A673 (cell line): ENCODE results near the gene ACO1. TPM values are rescaled to one million over a fixed set of nuclear protein-coding genes. Genes with fewer than 3 reads are reported as not detected.

Source experiments
- BruUV-seq: library from RNA; stranded (reverse); fragments of 400-500 nt; replicated peaks from 2 replicates; lab custom pipeline; 2021; lab: Mats Ljungman, UMichigan
- CTCF ChIA-PET: fragments of 300-600 bp; sonication (Branson Sonifier 250); formaldehyde crosslinking; loops from one replicate; lab custom pipeline; 2022; ENCODE audit warnings: antibody characterized with exemption; lab: Charles Lee
- POLR2A ChIA-PET: fragments of 300-600 bp; sonication (Branson Sonifier 250); formaldehyde crosslinking; loops from one replicate; lab custom pipeline; 2022; ENCODE audit warnings: antibody characterized with exemption; ENCODE audit not compliant: low non-redundant PET; lab: Charles Lee
- DNase-seq: peaks from one replicate; pipeline ENCODE4 v3.0.0-alpha.2; 2015; ENCODE audit warnings: low spot score
- H3K27ac ChIP-seq: fragments of 200-600 bp; sonication (generic); 2 replicates; pipeline ENCODE4 v1.5.1; 2016; ENCODE audit warnings: mixed run types, low read depth, mild to moderate bottlenecking, mixed read lengths, antibody characterized with exemption, low read length; ENCODE audit not compliant: poor library complexity, severe bottlenecking
- H3K27me3 ChIP-seq: fragments of 200-600 bp; sonication (generic); replicated peaks from 2 replicates; pipeline ENCODE4 v1.6.1; 2017; ENCODE audit warnings: mixed run types, low read depth, mild to moderate bottlenecking, mixed read lengths, antibody characterized with exemption, low read length; ENCODE audit not compliant: insufficient read depth, poor library complexity
- H3K36me3 ChIP-seq: fragments of 200-600 bp; sonication (generic); 2 replicates; pipeline ENCODE4 v1.6.1; 2016; ENCODE audit warnings: mixed run types, mild to moderate bottlenecking, mixed read lengths, antibody characterized with exemption, low read length; ENCODE audit not compliant: insufficient read depth, poor library complexity, severe bottlenecking
- H3K4me1 ChIP-seq: fragments of 200-600 bp; sonication (generic); 2 replicates; pipeline ENCODE4 v1.6.1; 2017; ENCODE audit warnings: mixed run types, mild to moderate bottlenecking, mixed read lengths, antibody characterized with exemption, low read length; ENCODE audit not compliant: insufficient read depth, poor library complexity, severe bottlenecking
- H3K4me3 ChIP-seq: fragments of 200-600 bp; sonication (generic); 2 replicates; pipeline ENCODE4 v1.5.1; 2016; ENCODE audit warnings: low read depth, mixed run types, mild to moderate bottlenecking, mixed read lengths, low read length; ENCODE audit not compliant: poor library complexity, severe bottlenecking
- H3K9me3 ChIP-seq: fragments of 200-600 bp; sonication (generic); 2 replicates; pipeline ENCODE4 v1.6.1; 2016; ENCODE audit warnings: mixed run types, low read depth, mild to moderate bottlenecking, mixed read lengths, antibody characterized with exemption, low read length; ENCODE audit not compliant: poor library complexity, severe bottlenecking
- EZH2 ChIP-seq: fragments of 200-600 bp; sonication (generic); IDR thresholded peaks from 2 replicates; pipeline ENCODE4 v1.6.1; 2017; ENCODE audit warnings: borderline replicate concordance, low read depth, mild to moderate bottlenecking, mixed read lengths, antibody characterized with exemption, low read length; ENCODE audit not compliant: poor library complexity, severe bottlenecking
- intact Hi-C: fragments of 100-400 bp; cut with micrococcal nuclease; formaldehyde crosslinking; loops from one replicate; pipeline ENCODE4 v1.10.0; 2022; ENCODE audit not compliant: unreplicated experiment
- total RNA-seq: library from RNA; stranded (reverse); gene quantifications from 2 replicates; pipeline ENCODE4 v1.2.3, GENCODE V29; 2021
- TF ChIP-seq, protein P1 (sequence below): fragments of 300-800, 200-600 bp; sonication (generic); conservative IDR thresholded peaks from 2 replicates; pipeline ENCODE4 v1.5.1; 2017; ENCODE audit warnings: low read depth, mild to moderate bottlenecking, antibody characterized with exemption, low read length, moderate library complexity, mixed read lengths

Gene ACO1
- total RNA-seq, 1 experiment from 2014 or later, result 40.0 TPM

- Histone ChIP-seq H3K27ac (no peak overlapping the region), H3K27me3 (peaks cover 13% of the 10 kb centered on the region), H3K9me3 (no peaks in the 10 kb centered on the region), H3K4me1 (peaks cover 14% of the 10 kb centered on the region), H3K4me3 (no peak overlapping the region), H3K36me3 (no peaks in the 10 kb centered on the region)
- ChIA-PET POLR2A (no interaction called here), CTCF (interaction anchor here (4.2 kb wide), 1 partner anchor 199 kb away, joined by 79 read pairs; no protein-coding TSS in a partner anchor)
- BruUV-seq, result no TSS peak
- intact Hi-C loops, result no loop called here
- TF ChIP-seq, protein P1, sequence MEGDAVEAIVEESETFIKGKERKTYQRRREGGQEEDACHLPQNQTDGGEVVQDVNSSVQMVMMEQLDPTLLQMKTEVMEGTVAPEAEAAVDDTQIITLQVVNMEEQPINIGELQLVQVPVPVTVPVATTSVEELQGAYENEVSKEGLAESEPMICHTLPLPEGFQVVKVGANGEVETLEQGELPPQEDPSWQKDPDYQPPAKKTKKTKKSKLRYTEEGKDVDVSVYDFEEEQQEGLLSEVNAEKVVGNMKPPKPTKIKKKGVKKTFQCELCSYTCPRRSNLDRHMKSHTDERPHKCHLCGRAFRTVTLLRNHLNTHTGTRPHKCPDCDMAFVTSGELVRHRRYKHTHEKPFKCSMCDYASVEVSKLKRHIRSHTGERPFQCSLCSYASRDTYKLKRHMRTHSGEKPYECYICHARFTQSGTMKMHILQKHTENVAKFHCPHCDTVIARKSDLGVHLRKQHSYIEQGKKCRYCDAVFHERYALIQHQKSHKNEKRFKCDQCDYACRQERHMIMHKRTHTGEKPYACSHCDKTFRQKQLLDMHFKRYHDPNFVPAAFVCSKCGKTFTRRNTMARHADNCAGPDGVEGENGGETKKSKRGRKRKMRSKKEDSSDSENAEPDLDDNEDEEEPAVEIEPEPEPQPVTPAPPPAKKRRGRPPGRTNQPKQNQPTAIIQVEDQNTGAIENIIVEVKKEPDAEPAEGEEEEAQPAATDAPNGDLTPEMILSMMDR, result no peak
- TF ChIP-seq EZH2, result no peak
- DNase-seq, result no peak
These were observed 3.5 kb upstream of the ACO1 start for GRCh38 chr9:32380944-32381343.

DNA sequence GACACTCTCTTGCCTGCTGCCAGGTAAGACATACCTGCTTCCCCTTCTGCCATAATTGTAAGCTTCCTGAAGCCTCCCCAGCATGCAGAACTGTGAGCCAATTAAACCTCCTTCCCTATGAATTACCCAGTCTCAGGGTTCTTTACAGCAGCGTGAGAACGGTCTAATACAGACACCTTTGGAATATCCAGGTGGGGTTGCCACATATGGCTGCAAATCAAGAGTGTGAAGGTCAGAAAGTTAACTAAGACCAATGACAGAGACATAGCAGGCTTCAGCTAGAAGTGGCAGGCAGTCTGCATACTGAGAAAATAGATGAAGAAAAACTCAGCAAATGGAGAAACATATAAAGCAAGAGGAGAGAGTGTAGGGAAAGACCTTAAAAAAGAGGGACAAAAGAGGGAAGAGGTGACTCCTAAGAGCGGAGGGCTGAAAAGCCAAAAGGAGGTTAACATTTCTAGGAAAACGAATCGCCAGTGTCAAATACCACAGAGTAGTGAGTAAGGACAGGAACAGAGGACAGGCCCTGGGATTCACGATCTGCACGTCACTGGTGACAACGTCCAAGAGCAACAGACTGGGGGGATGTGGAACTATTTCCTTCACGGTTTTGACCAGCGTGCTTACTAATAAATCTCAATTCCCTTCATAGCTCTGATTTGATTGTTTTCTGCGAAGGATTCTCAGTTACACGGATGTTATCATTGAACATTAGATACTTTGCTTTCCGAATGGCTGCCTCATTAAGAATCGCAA is 1.7 kb upstream of the ACO1 start:
- ChIA-PET CTCF (interaction anchor here (1.4 kb wide), 1 partner anchor 189 kb away, joined by 4 read pairs; no protein-coding TSS in a partner anchor), POLR2A (no interaction called here)
- Histone ChIP-seq H3K4me3 (no peak overlapping the region), H3K9me3 (no peaks in the 10 kb centered on the region), H3K27ac (no peak overlapping the region), H3K27me3 (peaks cover 13% of the 10 kb centered on the region), H3K4me1 (peaks cover 15% of the 10 kb centered on the region), H3K36me3 (no peaks in the 10 kb centered on the region)
- TF ChIP-seq EZH2, result no peak
- TF ChIP-seq, protein P1, result no peak
- DNase-seq, result no peak
- intact Hi-C loops, result no loop called here
- no TSS peak for BruUV-seq

- TF ChIP-seq, protein P1, result no peak
- TF ChIP-seq EZH2, result no peak
- peaks cover 11% of the 10 kb centered on the region for H3K4me1 ChIP-seq
- no TSS peak for BruUV-seq
- H3K36me3 ChIP-seq, result no peaks in the 10 kb centered on the region
- CTCF ChIA-PET, result interaction anchor here (0.6 to 1.3 kb wide), 2 partner anchors 48 to 584 kb away, joined by 3 to 4 read pairs; no protein-coding TSS in a partner anchor
- H3K27me3 ChIP-seq, result peaks cover 13% of the 10 kb centered on the region
- H3K9me3 ChIP-seq, result no peaks in the 10 kb centered on the region
- intact Hi-C loops, result no loop called here
- peak; percentile 6 for DNase-seq
- H3K4me3 ChIP-seq, result peak overlapping the region; percentile 74
- peak overlapping the region; percentile 52 for H3K27ac ChIP-seq
- POLR2A ChIA-PET, result no interaction called here
These were observed 460 bp upstream of the ACO1 start for GRCh38 chr9:32384002-32384363.
